ENCODE results near the gene SSTR5.

The SSTR5 gene

GRCh38 chr16:1055557-1055924 lies 17.0 kb upstream of the SSTR5 start:
- DNase-seq, result no peak

- no peak for DNase-seq
Measured at GRCh38 chr16:1056196-1056595, 16.4 kb upstream of the SSTR5 start.

GRCh38 chr16:1057252-1057932 lies 15.2 kb upstream of the SSTR5 start:
- peak; percentile 76 to 80 for DNase-seq

- DNase-seq, result no peak
Measured at GRCh38 chr16:1058216-1058615, 14.3 kb upstream of the SSTR5 start.

GRCh38 chr16:1059310-1059709 lies 13.2 kb upstream of the SSTR5 start:
- no peak for DNase-seq

GRCh38 chr16:1060416-1061340 lies 11.9 kb upstream of the SSTR5 start:
- no peak for DNase-seq

GRCh38 chr16:1061769-1062505 lies 10.6 kb upstream of the SSTR5 start:
- DNase-seq, result no peak

GRCh38 chr16:1062895-1063294 lies 9.7 kb upstream of the SSTR5 start:
- no peak for DNase-seq

GRCh38 chr16:1063728-1064127 lies 8.8 kb upstream of the SSTR5 start:
- no peak for DNase-seq

- DNase-seq, result no peak
Measured at GRCh38 chr16:1065469-1066128, 6.9 kb upstream of the SSTR5 start.

- DNase-seq, result no peak
Measured at GRCh38 chr16:1066584-1067172, 5.9 kb upstream of the SSTR5 start.

- DNase-seq, result no peak
Measured at GRCh38 chr16:1067629-1068028, 4.9 kb upstream of the SSTR5 start.

- DNase-seq, result no peak
Measured at GRCh38 chr16:1068451-1068850, 4.1 kb upstream of the SSTR5 start.

- DNase-seq, result no peak
Measured at GRCh38 chr16:1069154-1069553, 3.4 kb upstream of the SSTR5 start.

- DNase-seq, result no peak
Measured at GRCh38 chr16:1070084-1070863, 2.3 kb upstream of the SSTR5 start.

- no peak for DNase-seq
Measured at GRCh38 chr16:1070864-1071408, 1.6 kb upstream of the SSTR5 start.

GRCh38 chr16:1071561-1072225 lies 854 bp upstream of the SSTR5 start:
- no peak for DNase-seq

- no peak for DNase-seq
Measured at GRCh38 chr16:1073262-1073558, 663 bp downstream of the SSTR5 start.

- DNase-seq, result no peak
Measured at GRCh38 chr16:1073566-1074378, 1.2 kb downstream of the SSTR5 start.

GRCh38 chr16:1074379-1074649 lies 1.8 kb downstream of the SSTR5 start:
- DNase-seq, result no peak

- no peak for DNase-seq
Measured at GRCh38 chr16:1075546-1075945, 3.0 kb downstream of the SSTR5 start.
